Astrocyte of the spinal cord (primary cell): ENCODE measurements around the gene GTF2A1.

ENCODE experiments used
- DNase-seq: peaks from one replicate; pipeline ENCODE4 v3.0.0; 2011; ENCODE audit warnings: low read depth, low spot score
- H3K4me3 ChIP-seq: 2 replicates; pipeline ENCODE4 v1.5.1; 2011; ENCODE audit warnings: low read depth, mild to moderate bottlenecking, low read length, moderate library complexity
- in situ Hi-C: cut with HindIII; loops from 2 replicates; pipeline ENCODE4 v1.10.0; 2017; ENCODE audit warnings: low sequenced_read_pairs
- TF ChIP-seq, protein P1 (sequence below): IDR thresholded peaks from 2 replicates; pipeline ENCODE4 v1.5.1; 2012; ENCODE audit warnings: low read depth, mild to moderate bottlenecking, low read length, inconsistent platforms

Gene GTF2A1

GRCh38 chr14:81176241-81176640, 44.5 kb downstream of the GTF2A1 start:
- in situ Hi-C loops = no loop called here
- no peak overlapping the region for H3K4me3 ChIP-seq

GRCh38 chr14:81172881-81173280, 47.9 kb downstream of the GTF2A1 start:
- no peak overlapping the region for H3K4me3 ChIP-seq
- in situ Hi-C loops = no loop called here

More at GRCh38 chr14:81176241-81176640, 44.5 kb downstream of the GTF2A1 start:
- TF ChIP-seq, protein P1, sequence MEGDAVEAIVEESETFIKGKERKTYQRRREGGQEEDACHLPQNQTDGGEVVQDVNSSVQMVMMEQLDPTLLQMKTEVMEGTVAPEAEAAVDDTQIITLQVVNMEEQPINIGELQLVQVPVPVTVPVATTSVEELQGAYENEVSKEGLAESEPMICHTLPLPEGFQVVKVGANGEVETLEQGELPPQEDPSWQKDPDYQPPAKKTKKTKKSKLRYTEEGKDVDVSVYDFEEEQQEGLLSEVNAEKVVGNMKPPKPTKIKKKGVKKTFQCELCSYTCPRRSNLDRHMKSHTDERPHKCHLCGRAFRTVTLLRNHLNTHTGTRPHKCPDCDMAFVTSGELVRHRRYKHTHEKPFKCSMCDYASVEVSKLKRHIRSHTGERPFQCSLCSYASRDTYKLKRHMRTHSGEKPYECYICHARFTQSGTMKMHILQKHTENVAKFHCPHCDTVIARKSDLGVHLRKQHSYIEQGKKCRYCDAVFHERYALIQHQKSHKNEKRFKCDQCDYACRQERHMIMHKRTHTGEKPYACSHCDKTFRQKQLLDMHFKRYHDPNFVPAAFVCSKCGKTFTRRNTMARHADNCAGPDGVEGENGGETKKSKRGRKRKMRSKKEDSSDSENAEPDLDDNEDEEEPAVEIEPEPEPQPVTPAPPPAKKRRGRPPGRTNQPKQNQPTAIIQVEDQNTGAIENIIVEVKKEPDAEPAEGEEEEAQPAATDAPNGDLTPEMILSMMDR = no peak
- DNase-seq = no peak

DNA sequence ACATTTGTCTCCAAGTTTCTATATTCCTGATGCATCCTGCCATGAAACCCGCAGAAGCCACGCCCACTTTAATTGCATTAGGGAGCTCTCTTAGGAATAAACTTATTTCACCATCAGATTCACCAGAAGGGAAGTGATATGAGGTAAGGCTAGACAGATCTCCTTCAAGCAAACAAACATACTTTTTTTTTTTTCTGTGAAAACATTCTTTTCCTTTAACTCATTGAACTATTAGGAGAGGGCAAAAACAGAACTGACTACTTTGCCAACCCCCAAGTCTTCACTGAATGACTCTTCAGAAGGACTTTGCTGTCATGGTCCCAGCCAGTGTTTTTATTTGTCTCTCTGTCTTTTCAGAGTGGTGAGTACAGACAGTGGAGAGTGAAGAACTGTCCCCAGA, 48.4 kb downstream of the GTF2A1 start:
- no peak for DNase-seq

More at GRCh38 chr14:81172881-81173280, 47.9 kb downstream of the GTF2A1 start:
- TF ChIP-seq, protein P1 = no peak
- no peak for DNase-seq

GRCh38 chr14:81170829-81171195, 49.9 kb downstream of the GTF2A1 start:
- TF ChIP-seq, protein P1 = no peak
- no peak for DNase-seq
- no peak overlapping the region for H3K4me3 ChIP-seq
- in situ Hi-C loops = no loop called here

More for the DNA sequence above, 48.4 kb downstream of the GTF2A1 start:
- TF ChIP-seq, protein P1 = no peak
- in situ Hi-C loops = no loop called here
- no peak overlapping the region for H3K4me3 ChIP-seq

- TF ChIP-seq, protein P1 = peak; percentile 91
- H3K4me3 ChIP-seq = peak overlapping the region; percentile 58
- peak; percentile 91 for DNase-seq
- in situ Hi-C loops = no loop called here
Measured at GRCh38 chr14:81170104-81170828, 50.5 kb downstream of the GTF2A1 start.

- in situ Hi-C loops = no loop called here
- peak overlapping the region; percentile 58 for H3K4me3 ChIP-seq
- TF ChIP-seq, protein P1 = no peak
- DNase-seq = no peak
Measured at GRCh38 chr14:81169711-81170103, 51.1 kb downstream of the GTF2A1 start.

DNA sequence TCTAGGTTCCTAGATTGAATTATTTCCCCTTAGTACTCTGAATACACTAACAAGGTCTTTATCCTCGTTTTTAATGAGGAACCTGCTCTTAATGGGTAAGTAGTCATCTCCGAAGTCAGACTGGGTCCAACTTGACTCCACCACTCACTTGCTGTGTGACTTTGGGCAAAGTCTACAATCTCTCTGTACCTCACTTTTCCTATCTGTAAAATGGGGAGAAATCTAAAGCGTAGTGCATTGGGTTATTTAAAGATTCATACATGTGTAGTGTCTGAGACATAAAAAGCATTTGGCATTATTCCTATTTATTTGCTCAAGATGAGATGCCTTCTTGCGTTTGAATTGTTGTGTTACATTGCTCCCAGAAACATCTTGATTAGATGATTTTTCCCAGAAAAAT, 51.5 kb downstream of the GTF2A1 start:
- in situ Hi-C loops = no loop called here
- TF ChIP-seq, protein P1 = no peak
- no peak overlapping the region for H3K4me3 ChIP-seq
- no peak for DNase-seq
